Measurements from ENCODE around the gene ATRX. TPM values are rescaled to one million over a fixed set of nuclear protein-coding genes. Genes with fewer than 3 reads are reported as not detected.

ATRX gene
- total RNA-seq, 1 experiment from 2014 or later: 61.3 TPM

DNA sequence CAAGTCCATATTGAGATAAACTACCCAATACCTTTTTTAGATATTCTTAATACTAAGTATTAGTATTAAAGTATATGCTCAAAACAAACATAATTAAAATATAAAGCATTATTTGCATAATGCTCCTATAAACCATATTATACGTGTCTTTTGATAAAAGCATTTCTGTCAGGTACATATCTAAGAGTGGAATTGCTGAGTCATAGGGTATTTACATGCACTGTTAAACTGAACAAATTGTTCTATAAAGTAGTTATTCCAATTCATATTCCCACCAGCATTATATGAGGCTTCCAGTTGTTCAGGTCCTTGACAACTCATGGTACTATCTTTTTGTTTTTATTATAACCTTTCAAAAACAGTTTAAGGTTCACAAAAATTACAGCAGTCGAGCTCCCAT, 224.6 kb downstream of the ATRX start:
- RAD21 ChIA-PET (ENCODE audit: low non-redundant PET in 1 of 2, low total read pairs in 2 of 2, uncharacterized antibody in 2 of 2, unreplicated experiment in 2 of 2): no interaction called here
- no peaks in the 10 kb centered on the region for H3K36me3 ChIP-seq (ENCODE audit: control insufficient read depth in 1 of 2, insufficient read depth in 2 of 2, low read length in 2 of 2)
- intact Hi-C loops (cut with micrococcal nuclease): no loop called here

More for the DNA sequence above, 224.6 kb downstream of the ATRX start:
- no peak overlapping the region for H2AFZ ChIP-seq (ENCODE audit: low read depth, low read length, poor library complexity, severe bottlenecking)
- ChIA-PET CTCF (no interaction called here), POLR2A (no interaction called here)
- H3K27me3 ChIP-seq (ENCODE audit: insufficient read depth, low read length): no peaks in the 10 kb centered on the region
- no peak for ATAC-seq
- no peak overlapping the region for H3K4me3 ChIP-seq (replicated peaks in 1 of 2; ENCODE audit: low read depth in 1 of 2, low read length in 2 of 2)
- no peaks in the 10 kb centered on the region for H4K20me1 ChIP-seq (ENCODE audit: insufficient read depth)
- H3K79me2 ChIP-seq (ENCODE audit: insufficient read depth, low read length): no peaks in the 10 kb centered on the region
- DNase-seq (ENCODE audit: low read depth, low spot score): no peak
- no peak overlapping the region for H3K4me2 ChIP-seq (ENCODE audit: low read length)
- no TSS peak for BruUV-seq (replicated peaks)
- no peak overlapping the region for H3K27ac ChIP-seq (ENCODE audit: low read depth, low read length)
- no peaks in the 10 kb centered on the region for H3K4me1 ChIP-seq (ENCODE audit: control insufficient read depth in 1 of 2, insufficient read depth in 2 of 2, low read length in 2 of 2)
- TF ChIP-seq FOSL1 (IDR thresholded peaks at IDR 0.05; ENCODE audit: low read depth): no peak
- no peak for TF ChIP-seq POLR2A (IDR thresholded peaks at IDR 0.05; ENCODE audit: borderline replicate concordance, extremely low read depth, insufficient read depth, insufficient read length)
- TF ChIP-seq EGR1 (IDR thresholded peaks at IDR 0.05; ENCODE audit: low read depth): no peak
- TF ChIP-seq, protein P1, sequence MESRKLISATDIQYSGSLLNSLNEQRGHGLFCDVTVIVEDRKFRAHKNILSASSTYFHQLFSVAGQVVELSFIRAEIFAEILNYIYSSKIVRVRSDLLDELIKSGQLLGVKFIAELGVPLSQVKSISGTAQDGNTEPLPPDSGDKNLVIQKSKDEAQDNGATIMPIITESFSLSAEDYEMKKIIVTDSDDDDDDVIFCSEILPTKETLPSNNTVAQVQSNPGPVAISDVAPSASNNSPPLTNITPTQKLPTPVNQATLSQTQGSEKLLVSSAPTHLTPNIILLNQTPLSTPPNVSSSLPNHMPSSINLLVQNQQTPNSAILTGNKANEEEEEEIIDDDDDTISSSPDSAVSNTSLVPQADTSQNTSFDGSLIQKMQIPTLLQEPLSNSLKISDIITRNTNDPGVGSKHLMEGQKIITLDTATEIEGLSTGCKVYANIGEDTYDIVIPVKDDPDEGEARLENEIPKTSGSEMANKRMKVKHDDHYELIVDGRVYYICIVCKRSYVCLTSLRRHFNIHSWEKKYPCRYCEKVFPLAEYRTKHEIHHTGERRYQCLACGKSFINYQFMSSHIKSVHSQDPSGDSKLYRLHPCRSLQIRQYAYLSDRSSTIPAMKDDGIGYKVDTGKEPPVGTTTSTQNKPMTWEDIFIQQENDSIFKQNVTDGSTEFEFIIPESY (IDR thresholded peaks at IDR 0.05; ENCODE audit: extremely low read depth, insufficient replicate concordance, low read length): no peak
- TF ChIP-seq EZH2phosphoT487 (IDR thresholded peaks at IDR 0.05; ENCODE audit: borderline replicate concordance): no peak
- TF ChIP-seq RAD21 (IDR thresholded peaks at IDR 0.05; ENCODE audit: low read depth): no peak
- no peak for TF ChIP-seq CBX3 (IDR thresholded peaks at IDR 0.05; ENCODE audit: low read depth)
- TF ChIP-seq EZH2 (IDR thresholded peaks at IDR 0.05): no peak
- TF ChIP-seq YY1 (IDR thresholded peaks at IDR 0.05; ENCODE audit: extremely low read depth, insufficient replicate concordance, low read depth, low read length): no peak
- no peak for TF ChIP-seq ZNF274 (IDR thresholded peaks at IDR 0.05; ENCODE audit: low read depth, low read length)
- TF ChIP-seq POLR2AphosphoS5 (IDR thresholded peaks at IDR 0.05; ENCODE audit: low read depth, low read length): no peak
- no peak for TF ChIP-seq ZFX (IDR thresholded peaks at IDR 0.05)
- no peak for TF ChIP-seq SP1 (IDR thresholded peaks at IDR 0.05; ENCODE audit: low read depth)
- TF ChIP-seq, protein P2, sequence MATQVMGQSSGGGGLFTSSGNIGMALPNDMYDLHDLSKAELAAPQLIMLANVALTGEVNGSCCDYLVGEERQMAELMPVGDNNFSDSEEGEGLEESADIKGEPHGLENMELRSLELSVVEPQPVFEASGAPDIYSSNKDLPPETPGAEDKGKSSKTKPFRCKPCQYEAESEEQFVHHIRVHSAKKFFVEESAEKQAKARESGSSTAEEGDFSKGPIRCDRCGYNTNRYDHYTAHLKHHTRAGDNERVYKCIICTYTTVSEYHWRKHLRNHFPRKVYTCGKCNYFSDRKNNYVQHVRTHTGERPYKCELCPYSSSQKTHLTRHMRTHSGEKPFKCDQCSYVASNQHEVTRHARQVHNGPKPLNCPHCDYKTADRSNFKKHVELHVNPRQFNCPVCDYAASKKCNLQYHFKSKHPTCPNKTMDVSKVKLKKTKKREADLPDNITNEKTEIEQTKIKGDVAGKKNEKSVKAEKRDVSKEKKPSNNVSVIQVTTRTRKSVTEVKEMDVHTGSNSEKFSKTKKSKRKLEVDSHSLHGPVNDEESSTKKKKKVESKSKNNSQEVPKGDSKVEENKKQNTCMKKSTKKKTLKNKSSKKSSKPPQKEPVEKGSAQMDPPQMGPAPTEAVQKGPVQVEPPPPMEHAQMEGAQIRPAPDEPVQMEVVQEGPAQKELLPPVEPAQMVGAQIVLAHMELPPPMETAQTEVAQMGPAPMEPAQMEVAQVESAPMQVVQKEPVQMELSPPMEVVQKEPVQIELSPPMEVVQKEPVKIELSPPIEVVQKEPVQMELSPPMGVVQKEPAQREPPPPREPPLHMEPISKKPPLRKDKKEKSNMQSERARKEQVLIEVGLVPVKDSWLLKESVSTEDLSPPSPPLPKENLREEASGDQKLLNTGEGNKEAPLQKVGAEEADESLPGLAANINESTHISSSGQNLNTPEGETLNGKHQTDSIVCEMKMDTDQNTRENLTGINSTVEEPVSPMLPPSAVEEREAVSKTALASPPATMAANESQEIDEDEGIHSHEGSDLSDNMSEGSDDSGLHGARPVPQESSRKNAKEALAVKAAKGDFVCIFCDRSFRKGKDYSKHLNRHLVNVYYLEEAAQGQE (IDR thresholded peaks at IDR 0.05; ENCODE audit: low read depth): no peak
- H3K9ac ChIP-seq (ENCODE audit: low read length): no peak overlapping the region
- no peaks in the 10 kb centered on the region for H3K9me3 ChIP-seq (ENCODE audit: control insufficient read depth in 1 of 2, insufficient read depth in 1 of 2, low read depth in 1 of 2, low read length in 2 of 2)
- no peaks in the 10 kb centered on the region for H3K9me2 ChIP-seq (ENCODE audit: insufficient read depth)
